ENCODE measurements around the gene CDK3.

Gene CDK3

DNA sequence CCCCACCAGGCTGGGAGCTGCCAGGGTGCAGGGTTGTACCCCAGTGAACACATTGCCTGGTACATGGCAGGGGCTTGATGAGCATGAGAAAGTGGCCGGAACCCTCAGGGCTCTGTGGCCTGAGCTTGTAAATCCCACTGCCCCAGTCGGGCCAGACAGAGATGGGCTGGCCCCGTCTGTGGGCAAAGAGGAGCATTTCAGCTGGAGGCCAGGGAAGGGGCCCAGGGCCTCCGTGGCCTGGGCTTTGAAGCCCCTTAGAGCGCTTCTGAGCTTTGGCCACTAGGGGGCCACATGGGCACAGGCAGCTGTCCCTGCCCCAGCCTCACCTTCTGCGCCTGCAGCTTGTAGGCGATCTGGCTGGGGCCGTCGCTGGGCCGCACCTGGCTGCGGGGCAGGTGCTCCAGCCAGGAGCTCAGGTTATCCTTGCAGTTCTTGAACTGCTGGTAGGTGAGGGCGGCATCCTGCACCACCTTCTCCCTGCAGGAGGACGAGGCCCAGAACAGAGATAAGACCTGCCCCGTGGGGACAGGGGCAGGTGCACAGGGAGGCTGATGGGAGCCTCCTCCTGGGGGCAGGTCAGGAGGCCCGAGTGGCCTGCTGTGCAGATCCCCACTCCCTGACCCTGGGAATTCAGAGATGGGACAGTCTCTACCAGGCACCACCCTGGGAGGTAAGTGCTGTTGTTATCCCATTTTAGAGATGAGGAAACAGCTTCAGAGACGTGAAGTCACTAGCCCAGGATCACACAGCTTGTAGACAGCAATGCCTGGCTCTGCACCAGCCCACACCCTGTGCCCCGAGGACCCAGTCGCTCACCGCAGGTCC, 13.7 kb downstream of the CDK3 start:
- peak; percentile 63 for DNase-seq (ENCODE audit: low read depth)

DNA sequence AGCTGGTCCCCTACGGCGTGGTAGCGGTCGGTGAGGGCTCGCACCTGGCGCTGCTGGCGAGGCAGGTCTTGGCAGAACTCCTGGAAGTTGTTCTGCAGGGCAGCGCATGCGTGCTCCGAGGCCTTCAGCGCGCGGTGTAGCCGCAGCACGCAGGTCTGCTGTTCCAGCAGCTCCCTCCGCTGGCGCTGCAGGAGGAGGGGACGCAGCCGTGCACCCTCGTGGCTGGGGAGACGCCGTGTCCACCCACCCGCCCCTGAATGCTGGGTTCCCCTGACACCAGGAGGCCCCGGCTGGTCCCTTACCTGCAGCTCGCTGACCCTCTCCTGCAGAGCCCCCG, 14.2 kb downstream of the CDK3 start:
- DNase-seq (ENCODE audit: low read depth): no peak

DNA sequence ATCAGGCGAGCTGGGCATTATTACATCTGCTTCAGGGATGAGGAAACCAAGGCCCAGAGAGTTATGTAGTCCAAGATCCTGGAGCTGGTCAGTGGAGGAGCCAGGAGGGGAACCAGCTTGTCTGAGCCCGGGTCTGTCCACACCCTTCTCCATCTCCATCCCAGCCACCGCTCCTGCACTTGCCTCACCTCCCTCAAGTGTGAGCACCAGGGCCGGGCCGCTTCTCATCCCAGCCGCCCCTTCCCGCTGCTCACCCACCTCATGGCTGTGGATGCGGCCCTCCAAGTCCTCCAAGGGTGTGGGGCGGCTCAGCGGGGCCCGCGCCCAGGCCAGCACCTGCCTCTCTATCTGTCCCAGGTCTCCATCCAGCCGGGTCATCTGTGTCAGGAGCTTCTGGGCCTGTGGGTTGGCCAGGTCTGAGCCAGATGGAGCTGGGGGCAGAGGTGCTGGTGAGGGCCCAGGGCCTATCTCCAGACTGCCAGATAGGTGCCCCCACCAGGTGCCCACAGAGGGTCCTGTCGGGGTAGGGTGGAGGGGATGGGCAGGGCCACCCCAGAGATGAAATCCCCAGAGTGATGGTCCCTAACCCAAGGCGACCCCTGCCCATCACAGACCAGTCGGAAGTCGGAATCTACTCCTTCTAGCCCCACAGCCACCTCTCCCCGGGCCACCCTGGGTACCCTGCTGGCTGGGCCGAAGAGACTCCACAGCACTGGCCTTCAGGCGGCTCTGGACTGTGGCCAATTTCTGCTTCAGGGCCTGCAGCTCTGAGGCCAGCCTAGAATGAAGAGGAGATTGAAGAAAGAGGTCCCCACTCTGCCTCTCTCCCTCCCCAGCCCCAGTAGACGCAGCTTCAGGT, 17.1 kb downstream of the CDK3 start:
- DNase-seq (ENCODE audit: low read depth): no peak

DNA sequence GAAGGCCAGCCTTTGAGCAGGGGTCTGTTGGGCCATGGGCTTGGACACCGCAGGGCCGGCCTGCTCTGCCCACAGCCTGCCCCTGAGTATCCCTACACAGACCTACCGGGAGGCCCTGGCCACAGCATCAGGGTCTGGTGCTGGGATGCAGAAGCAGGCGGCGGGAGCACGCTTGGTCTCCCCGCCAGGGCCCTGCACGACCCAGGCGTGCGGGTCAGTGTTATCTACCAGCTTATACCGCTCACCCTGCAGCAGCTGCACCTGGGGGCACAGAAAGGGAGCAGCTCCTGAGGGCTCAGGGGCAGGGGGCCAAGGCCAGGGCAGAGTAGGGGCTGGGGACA, 17.7 kb downstream of the CDK3 start:
- no peak for DNase-seq (ENCODE audit: low read depth)

DNA sequence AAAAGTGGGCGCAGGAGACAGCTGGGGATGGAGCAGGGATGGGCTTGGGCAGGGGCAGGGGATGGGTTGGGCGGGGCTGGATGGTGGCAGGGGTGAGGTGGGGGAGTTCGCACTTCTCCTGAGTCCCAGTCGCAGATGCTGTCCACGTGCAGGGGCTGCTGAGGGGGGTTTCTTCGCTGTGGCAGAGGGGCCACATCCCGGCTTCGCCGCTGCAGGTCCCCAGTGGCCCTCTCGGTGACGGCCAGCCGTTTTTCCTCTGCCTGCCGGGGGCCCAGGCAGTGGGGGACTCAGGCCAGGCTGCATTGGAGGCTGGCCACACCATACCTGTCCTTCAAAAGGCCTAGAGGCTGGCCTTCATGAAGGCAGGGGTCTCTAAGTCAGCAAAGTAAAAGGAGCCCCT, 18.1 kb downstream of the CDK3 start:
- no peak for DNase-seq (ENCODE audit: low read depth)

DNA sequence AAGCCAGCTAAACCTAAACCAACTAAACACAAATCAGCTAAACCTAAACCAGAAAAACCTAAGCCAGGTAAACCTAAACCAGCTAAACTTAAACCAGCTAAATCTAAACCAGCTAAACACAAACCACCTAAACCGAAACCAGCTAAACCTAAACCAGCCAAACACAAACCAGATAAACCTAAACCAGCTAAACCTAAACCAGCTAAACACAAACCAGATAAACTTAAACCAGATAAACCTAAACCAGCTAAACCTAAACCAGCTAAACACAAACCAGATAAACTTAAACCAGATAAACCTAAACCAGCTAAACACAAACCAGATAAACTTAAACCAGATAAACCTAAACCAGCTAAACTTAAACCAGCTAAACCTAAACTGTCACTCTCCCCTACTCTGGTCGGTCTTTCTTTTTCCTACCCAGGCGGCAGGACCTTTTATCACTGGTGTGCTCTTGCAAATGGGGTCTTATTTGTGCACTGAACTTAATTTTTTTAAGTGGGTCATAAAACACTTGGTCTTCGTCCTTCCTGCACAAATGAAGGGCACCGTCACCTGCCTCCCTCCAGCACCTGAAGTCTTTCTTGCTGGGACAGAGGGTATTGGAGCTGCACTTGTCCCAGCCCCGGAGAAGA, 19.3 kb downstream of the CDK3 start:
- no peak for DNase-seq (ENCODE audit: low read depth)

DNA sequence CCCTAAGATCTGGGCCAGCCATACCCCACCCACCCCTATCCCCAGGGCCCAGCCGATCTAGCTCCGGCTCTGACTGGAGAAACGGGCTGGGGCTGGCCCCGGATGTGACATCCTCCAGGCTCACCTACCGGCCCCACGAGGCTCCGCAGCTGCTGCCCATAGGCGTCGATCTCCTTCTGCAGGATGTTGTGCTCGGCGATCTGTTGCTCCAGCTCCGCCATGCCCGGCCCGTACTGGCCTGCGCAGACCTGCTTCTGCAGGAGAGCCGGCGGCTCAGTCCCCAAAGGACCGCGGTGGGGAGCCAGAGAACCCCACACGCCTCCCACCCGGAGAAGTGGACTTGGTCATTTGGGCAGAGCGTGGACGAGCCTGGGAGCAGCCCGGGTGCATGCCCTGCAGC, 21.6 kb downstream of the CDK3 start:
- no peak for DNase-seq (ENCODE audit: low read depth)

DNA sequence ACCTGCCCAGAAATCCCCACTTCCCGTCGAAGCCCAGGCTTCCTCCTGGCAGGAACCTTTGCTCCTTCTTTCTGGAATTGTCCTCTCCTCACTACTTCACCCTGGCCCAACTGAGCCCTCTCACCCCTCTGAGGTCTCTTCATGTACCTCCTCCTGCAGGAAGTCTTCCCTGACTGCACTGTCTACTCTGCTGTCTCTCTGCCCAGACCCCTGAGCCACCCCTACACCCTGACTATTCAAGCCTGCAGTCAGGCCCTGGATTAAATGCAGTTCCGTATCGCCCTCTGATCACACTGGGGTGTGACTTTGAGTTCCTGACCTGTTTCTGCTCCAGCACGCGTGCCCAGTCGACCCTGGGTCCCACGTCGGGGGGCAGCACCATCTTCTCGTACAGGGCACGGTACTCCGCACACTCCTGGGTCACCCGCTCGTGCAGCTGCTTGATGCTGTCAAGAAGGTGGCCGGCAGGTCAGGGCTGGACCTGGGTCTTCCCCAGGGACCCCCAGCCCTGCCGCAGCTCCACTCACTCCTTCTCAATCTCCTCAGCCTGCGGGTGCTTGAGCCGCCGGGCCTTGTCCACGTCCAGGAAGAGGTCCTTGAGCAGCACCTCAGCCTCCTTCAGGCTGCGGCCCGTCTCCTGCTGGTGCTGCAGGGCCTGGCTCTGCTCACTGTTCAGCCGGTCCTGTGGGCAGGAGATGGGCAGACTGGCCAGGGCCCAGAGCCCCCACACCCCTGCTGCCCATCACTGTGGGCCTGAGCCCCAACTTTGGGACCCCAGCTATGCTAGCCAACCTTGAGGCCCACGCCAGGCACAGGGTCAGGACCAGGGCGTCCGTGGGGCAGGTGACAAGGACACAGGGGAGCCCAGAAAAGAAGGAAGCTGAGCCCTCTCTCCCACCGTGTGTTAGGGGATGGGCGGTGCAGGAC, 22.6 kb downstream of the CDK3 start:
- no peak for DNase-seq (ENCODE audit: low read depth)

DNA sequence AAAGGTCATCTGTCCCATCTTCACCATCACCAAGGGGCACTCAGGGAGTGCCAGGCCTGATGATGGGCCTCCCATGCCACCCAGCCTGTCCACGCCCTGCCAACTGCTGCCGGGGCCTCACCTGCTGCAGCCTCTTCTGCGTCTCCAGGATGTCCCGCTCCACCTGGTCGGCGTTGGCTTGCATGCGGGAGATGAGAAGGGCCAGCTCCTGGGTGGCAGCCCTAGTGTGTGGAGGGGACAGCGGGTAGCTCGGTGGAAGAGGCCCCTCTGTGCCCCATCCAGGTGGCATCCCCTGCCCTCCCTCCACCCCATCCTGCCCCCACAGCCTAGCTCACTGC, 23.2 kb downstream of the CDK3 start:
- no peak for DNase-seq (ENCODE audit: low read depth)

DNA sequence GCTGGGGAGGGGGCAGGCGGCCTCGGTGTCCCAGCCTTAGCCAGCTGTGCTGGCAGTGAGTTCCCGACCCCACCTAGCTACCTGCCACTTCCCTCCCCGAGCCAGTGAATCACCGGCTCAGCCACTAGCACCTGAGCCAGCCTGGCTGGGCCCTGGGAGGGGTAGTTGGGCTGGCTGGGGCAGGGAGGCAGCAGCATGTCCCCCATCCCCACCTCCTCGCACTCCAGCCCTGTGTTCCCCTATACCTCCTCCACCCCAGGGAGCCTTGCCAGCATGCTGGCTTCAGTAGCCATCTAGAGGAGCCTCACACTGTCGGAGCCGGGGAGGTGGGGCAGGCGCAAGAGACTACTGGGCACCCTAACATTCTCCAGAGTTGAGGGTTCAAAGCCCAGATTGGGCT, 23.7 kb downstream of the CDK3 start:
- no peak for DNase-seq (ENCODE audit: low read depth)

DNA sequence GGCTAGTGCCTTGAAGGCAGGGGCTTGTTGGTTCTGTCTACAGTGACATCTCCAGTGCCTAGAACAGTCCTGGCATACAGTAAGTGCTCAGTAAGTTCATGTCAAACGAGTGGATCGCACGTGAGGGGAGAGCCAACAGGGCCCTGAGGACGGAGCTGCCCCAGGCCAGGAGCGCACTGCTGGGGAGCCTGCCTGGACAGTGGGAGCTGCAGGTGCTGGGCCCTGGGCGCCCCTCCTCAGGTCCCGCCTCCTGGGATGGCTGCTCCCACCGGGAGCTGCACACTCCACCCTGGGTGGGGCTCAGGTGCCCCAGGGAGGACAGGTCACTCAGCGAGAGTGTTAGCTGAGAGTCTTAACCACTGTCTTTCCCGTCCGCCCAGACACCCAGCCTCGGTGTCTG, 24.6 kb downstream of the CDK3 start:
- no peak for DNase-seq (ENCODE audit: low read depth)

DNA sequence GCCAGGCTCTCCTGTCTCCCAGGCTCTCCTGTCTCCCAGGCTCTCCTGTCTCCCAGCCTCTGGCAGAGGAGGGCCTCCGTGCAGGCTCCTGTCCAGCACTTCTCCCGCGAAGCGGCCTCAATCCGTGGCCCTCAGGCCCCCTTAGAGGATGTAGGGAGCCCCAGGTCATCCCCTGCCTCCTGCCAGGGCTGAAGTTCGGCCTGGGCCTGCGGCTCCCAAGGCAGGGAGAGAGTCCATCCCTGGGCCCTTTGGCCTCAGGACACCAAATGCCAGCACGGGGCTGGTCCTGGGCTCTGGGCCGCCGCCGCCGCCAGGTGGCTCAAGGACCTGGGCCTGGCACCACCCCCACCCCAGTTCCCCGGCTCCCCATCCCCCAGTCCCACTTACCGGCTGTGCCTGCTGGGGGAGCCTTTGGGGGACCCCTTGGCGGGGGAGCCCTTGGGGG, 26.1 kb downstream of the CDK3 start:
- DNase-seq (ENCODE audit: low read depth): no peak

DNA sequence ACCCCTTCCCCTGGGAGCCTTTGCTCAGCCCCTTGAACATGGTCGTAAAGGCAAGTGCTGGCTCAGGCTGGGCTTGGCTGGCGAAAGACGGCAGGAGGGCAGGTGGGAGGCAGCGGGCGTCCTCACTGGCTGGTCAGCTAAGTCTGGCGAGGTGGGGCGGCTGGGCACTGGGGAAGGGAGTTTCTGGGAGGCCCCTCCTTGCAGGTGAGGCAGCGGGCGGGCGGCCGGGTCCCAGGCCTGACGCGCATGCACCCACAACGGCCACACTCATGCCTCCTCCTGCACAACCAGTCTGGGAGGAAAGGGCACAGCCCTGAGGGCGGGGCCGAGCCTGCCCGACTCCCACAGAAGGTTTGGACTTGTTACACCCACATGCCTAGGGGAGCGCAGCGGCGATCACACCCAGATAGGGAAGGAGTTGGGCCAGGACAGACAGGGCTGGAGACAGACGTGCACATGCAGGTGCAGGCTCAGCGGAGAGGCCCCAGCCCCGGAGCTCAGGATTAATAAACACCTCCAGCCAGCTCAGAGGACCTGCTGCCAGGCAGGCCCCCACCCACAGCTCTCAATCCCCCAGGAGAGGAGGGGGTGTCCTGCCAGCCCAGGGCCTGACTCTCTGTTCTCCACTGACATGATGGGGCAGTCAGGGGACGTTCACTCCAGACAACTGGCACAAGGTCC, 26.6 kb downstream of the CDK3 start, which contains the start of gene EVPL:
TSS of gene EVPL (minus strand) at position 148 of the 681 bp plus-strand sequence. CDS start at position 40, 108 bp downstream.
- DNase-seq (ENCODE audit: low read depth): no peak

DNA sequence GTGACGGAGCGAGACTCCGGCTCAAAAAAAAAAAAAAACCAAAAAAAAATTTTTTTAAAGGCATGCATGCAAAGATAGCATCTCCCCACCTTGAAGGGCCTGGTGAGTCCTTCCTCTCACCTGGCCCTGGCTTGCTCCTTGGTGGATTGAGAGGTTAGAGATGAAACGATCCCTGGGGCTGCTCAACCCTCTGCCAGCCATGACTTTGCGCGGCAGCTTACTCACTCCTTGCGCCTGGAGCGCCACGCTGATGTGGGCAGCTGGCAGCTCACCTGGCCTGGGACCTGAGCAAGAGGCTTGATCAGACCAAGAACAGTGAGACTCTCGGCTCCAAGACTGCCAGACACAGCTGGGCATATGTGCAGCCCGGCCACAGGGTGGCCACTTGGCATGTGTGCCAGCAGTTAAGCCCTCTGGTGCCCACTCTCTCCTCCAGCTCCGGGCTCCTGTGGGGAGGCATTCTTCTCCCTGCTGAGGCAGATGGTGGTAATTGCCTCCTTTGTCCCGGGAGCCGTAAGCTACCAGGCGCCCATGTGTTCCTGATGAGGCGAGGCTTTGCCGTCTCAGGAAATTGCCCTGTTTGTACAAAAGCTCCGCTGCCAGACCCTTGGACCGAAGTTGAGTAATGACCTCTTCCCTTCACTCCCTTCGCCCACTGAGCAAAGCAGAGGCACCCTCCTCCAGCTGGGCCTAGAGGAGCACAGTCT, 31.6 kb downstream of the CDK3 start:
- DNase-seq (ENCODE audit: low read depth): no peak

DNA sequence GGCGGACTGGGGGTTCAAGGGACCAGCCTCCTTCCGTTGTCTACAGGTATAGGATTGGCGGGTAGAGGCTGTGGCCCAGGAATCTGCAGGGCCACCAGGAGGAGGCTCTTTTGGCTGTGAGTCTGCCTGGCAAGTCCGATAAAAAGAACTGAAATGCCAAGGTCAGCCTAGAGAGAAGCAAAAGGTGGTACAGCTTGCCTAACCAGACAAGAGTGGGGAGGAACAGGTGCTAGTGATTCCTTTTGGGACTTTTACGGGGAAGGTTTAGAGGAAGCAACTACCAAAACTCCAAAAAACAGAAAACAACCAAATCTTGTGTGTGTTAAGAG, 32.1 kb downstream of the CDK3 start:
- DNase-seq (ENCODE audit: low read depth): no peak

DNA sequence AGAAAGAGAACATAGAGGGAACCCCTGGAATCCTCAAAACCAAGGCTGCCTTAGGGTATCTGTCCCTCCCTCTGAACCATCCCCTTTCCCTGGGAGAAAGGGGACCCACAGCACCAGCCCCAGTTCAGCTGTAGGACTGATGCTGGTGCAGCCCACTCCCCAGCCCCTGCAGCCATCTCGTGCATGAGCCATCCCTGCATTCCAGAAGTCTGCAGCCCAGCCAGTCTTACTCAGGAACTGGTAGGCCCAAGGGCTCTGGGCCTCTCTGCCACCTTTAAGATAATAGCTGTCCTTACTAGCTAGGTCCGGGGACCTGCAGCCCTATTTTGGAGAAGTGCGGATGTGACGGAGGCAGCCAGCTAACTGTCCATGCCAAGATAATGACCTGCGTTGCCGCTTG, 32.5 kb downstream of the CDK3 start:
- no peak for DNase-seq (ENCODE audit: low read depth)

DNA sequence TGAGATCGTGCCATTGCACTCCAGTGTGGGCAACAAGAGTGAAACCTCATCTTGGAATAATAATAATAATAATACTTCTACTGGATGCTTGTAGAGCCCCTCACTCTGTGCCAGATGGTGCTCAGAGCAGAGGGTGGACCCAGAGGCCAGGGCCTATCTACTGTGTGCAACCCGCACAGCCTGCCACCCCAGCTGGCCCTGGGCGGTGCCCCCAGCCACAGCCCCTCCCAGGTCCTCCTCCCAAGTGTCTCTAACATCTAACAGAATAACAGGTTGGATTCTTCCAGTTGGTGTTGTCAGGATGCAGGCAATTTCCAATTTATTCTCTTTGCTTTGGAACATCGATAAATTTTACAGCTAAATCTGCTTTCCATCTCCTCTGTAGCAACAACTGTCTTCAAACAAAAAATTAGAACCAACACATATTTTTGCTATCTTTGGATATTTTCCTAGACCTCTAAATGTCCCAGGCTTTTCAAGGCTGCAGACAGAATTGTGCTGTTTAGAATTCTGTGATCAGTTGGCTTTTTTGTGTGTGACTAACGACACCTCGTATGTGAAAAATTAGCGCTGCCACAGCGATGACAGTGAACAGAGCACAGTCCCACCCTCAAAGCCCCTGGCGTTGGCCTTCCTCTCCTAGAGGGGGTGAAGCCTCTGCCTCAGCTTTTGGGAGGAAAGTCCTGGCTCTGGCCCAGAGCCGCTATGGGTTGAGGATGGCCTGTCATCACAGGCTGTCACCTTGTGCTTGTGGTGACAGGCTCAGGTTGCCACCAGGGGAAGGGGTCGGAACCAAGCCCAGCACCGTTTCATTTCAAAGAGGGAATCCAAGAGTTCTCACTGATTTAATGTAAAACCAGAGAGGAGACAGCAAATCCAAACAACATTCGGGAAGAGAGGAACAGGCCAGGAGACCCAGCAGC, 34.0 kb downstream of the CDK3 start:
- DNase-seq (ENCODE audit: low read depth): no peak

DNA sequence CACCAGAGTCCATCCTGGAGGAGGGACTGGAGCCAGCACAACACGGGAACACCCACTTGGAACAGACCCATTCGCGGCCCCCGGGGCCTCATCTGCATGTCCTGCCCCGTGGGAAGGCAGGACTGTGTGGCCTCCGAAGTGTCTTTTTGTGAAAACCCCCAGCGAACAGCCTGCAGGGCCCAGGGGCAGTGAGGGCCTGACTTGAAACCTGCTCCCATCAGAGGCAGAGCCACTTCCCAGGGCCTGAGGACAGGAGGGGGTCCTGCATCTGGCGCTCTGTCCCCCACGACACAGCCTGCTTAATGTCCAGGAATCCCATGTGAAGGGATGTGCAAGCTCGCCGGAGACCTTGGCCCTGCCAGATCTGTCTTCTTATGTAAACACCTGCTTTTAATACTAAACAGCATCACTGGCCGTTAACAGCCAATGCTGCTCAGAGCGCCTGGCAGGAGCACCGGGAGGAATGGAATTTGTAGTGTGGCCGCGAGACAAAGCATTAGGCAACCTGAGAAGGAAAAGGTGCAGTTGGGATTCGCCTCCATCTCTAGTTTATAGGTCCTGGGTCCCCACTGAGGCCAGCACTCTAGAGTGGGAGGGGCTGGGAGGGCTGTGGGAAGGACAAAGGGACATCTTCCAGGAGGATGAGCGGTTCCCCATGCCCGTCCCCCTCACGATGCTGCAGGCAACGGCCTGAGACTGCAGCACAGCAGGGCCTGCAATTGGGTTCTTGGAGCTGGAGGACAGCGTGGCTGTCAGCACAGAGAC, 36.0 kb downstream of the CDK3 start:
- DNase-seq (ENCODE audit: low read depth): no peak

DNA sequence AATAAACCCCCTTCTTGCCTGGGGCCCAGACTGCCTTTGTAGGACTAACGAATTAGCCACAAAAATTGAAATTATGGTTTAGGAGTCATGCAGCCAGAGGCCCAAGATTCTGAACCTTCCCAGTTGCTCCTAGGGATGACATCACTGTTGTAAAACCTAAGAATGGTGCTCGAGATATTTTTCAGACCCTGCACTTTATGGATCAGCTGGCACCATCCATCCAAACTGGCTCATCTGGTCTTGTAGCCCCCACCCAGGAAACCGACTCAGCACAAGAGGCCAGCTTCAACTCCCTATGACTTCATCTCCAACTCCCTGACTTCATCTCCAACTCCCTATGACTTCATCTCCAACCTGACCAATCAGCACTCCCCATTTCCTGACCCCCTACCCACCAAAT, 37.4 kb downstream of the CDK3 start:
- DNase-seq (ENCODE audit: low read depth): no peak
